HepG2 (cell line): Measurements from ENCODE around the gene FKTN. TPM values are rescaled to one million over a fixed set of nuclear protein-coding genes. Genes with fewer than 3 reads are reported as not detected.
A peak's percentile ranks its signal among the peaks of the same experiment; 100 is the strongest.

Experiments used
- CENPT ChIP-seq: sonication (generic); formaldehyde crosslinking; IDR thresholded peaks from 2 replicates; pipeline ENCODE4 v1.8.0; 2022; ENCODE audit warnings: low read depth, mild to moderate bottlenecking, moderate library complexity, missing genetic modification reagents
- FLYWCH1 ChIP-seq: sonication (generic); formaldehyde crosslinking; IDR thresholded peaks from 2 replicates; pipeline ENCODE4 v1.8.1; 2023; ENCODE audit warnings: mild to moderate bottlenecking, missing genetic modification reagents
- FOXP1 ChIP-seq, 2 experiments: fragments of 450-650 bp in 1 of 2; IDR thresholded peaks; 2 replicates each; pipeline ENCODE4 v1.6.1; 2017 to 2018; ENCODE audit warnings: antibody characterized with exemption in 1 of 2
- IKZF5 ChIP-seq: IDR thresholded peaks from 2 replicates; pipeline ENCODE4 v1.6.1; 2018; ENCODE audit warnings: missing genetic modification reagents, mild to moderate bottlenecking, missing compliant biosample characterization
- JARID2 ChIP-seq: sonication (generic); formaldehyde crosslinking; IDR thresholded peaks from 2 replicates; pipeline ENCODE4 v1.8.1; 2023; ENCODE audit warnings: missing genetic modification reagents, inconsistent platforms; ENCODE audit not compliant: insufficient replicate concordance
- KDM5B ChIP-seq: sonication (generic); formaldehyde crosslinking; IDR thresholded peaks from 2 replicates; pipeline ENCODE4 v1.4.0; 2020; ENCODE audit warnings: missing genetic modification reagents, mild to moderate bottlenecking, borderline replicate concordance
- MAX ChIP-seq: IDR thresholded peaks from 2 replicates; pipeline ENCODE4 v1.6.1; 2012; ENCODE audit warnings: inconsistent platforms
- MIER3 ChIP-seq: IDR thresholded peaks from 2 replicates; pipeline ENCODE4 v1.6.1; 2016; ENCODE audit warnings: missing compliant biosample characterization, borderline replicate concordance
- MYC ChIP-seq: sonication (generic); formaldehyde crosslinking; IDR thresholded peaks from 2 replicates; pipeline ENCODE4 v1.9.0; 2021; ENCODE audit warnings: missing genetic modification reagents, borderline replicate concordance
- NONO ChIP-seq, 2 experiments: fragments of 450-650 bp in 1 of 2; sonication (generic) in 1 of 2; formaldehyde crosslinking in 1 of 2; IDR thresholded peaks in 1 of 2; conservative IDR thresholded peaks in 1 of 2; 2 replicates each; pipeline versions ENCODE4 v1.6.1 to v1.8.0; 2017 to 2022; ENCODE audit warnings: mild to moderate bottlenecking in 1 of 2, missing genetic modification reagents in 1 of 2, moderate library complexity in 1 of 2
- SATB2 ChIP-seq: sonication (generic); formaldehyde crosslinking; IDR thresholded peaks from 2 replicates; pipeline ENCODE4 v1.5.0; 2020; ENCODE audit warnings: missing genetic modification reagents
- SMAD3 ChIP-seq: sonication (generic); formaldehyde crosslinking; IDR thresholded peaks from 2 replicates; pipeline ENCODE4 v1.4.0; 2020; ENCODE audit warnings: missing genetic modification reagents
- ZFP91 ChIP-seq: sonication (generic); formaldehyde crosslinking; IDR thresholded peaks from 2 replicates; pipeline ENCODE4 v1.9.0; 2022; ENCODE audit warnings: missing genetic modification reagents, mild to moderate bottlenecking, borderline replicate concordance
- ZFX ChIP-seq: sonication (generic); formaldehyde crosslinking; IDR thresholded peaks from 2 replicates; pipeline ENCODE4 v1.4.0; 2020; ENCODE audit warnings: mild to moderate bottlenecking, low read depth, missing genetic modification reagents, moderate library complexity
- ZMYM2 ChIP-seq: sonication (generic); formaldehyde crosslinking; IDR thresholded peaks from 2 replicates; pipeline ENCODE4 v1.8.0; 2022; ENCODE audit warnings: mild to moderate bottlenecking, missing genetic modification reagents
- ZNF503 ChIP-seq: sonication (generic); formaldehyde crosslinking; IDR thresholded peaks from 2 replicates; pipeline ENCODE4 v1.4.0; 2020; ENCODE audit warnings: missing genetic modification reagents
- ZNF687 ChIP-seq: sonication (generic); formaldehyde crosslinking; IDR thresholded peaks from 2 replicates; pipeline ENCODE4 v1.5.1; 2020; ENCODE audit warnings: mild to moderate bottlenecking, missing genetic modification reagents, moderate library complexity
- ZNF83 ChIP-seq: sonication (generic); formaldehyde crosslinking; IDR thresholded peaks from 2 replicates; pipeline ENCODE4 v1.4.0; 2020; ENCODE audit warnings: missing genetic modification reagents, mild to moderate bottlenecking, borderline replicate concordance
- ZSCAN12 ChIP-seq: sonication (generic); formaldehyde crosslinking; IDR thresholded peaks from 2 replicates; pipeline ENCODE4 v1.9.0; 2021; ENCODE audit warnings: mild to moderate bottlenecking, missing genetic modification reagents
- polyA plus RNA-seq, 8 experiments: library from polyadenylated mRNA; depleted of rRNA in 3 of 8; stranded (reverse) in 7 of 8; unstranded in 1 of 8; fragments of >200 nt; fragmentation: Illumina TruSeq in 4 of 8; extraction: Trizol in 4 of 8; gene quantifications; 2 replicates each; pipeline versions ENCODE4 v1.2.1 to v1.2.3, GENCODE V29; 2011 to 2016; ENCODE audit warnings: low read depth in 4 of 8, missing spikeins in 1 of 8, mixed read lengths in 1 of 8; ENCODE audit not compliant: insufficient read depth in 1 of 8
- total RNA-seq, 5 experiments: library from RNA; depleted of rRNA; stranded (reverse); fragments of >200 nt; fragmentation: Illumina TruSeq; extraction: Trizol; gene quantifications; 2 replicates each; pipeline ENCODE4 v1.2.3, GENCODE V29; 2016; ENCODE audit warnings: low read depth in 1 of 5

Gene FKTN
- total and polyA plus RNA-seq, 2 of the 13 experiments (the other 11 are each of a cell fraction or from before 2014, with no cell fraction given): 7.9 to 13.5 TPM

- TF ChIP-seq ZFP91 (CRISPR knock-in tag): peak; percentile 63; the same call in 1 of the 2 replicates
- TF ChIP-seq IKZF5 (CRISPR knock-in tag): peak; percentile 30; the same call in 1 of the 2 replicates
- no peak for TF ChIP-seq NONO (IDR thresholded peaks at IDR 0.05)
- no peak for TF ChIP-seq NONO (CRISPR knock-in tag; conservative IDR thresholded peaks at IDR 0.05)
- no peak for TF ChIP-seq ZSCAN12 (CRISPR knock-in tag)
- peak; percentile 33; the same call in 1 of the 2 replicates for TF ChIP-seq CENPT (CRISPR knock-in tag)
- no peak for TF ChIP-seq SMAD3 (CRISPR knock-in tag)
- peak; percentile 86 for TF ChIP-seq MAX
- TF ChIP-seq MYC (CRISPR knock-in tag): peak; percentile 35; the same call in 1 of the 2 replicates
- TF ChIP-seq KDM5B (CRISPR knock-in tag): peak; percentile 86
- no peak for TF ChIP-seq MIER3 (CRISPR knock-in tag)
- TF ChIP-seq FLYWCH1 (CRISPR knock-in tag): 0 out of 2 replicates have a peak, but pooled peaks have one; percentile 68
- peak; percentile 86 for TF ChIP-seq ZNF687 (CRISPR knock-in tag)
- TF ChIP-seq ZFX (CRISPR knock-in tag): peak; percentile 32; the same call in 1 of the 2 replicates
- TF ChIP-seq JARID2 (CRISPR knock-in tag): no peak
- TF ChIP-seq ZNF503 (CRISPR knock-in tag): no peak
- TF ChIP-seq FOXP1 (IDR thresholded peaks at IDR 0.05): no peak
- no peak for TF ChIP-seq FOXP1 (CRISPR knock-in tag; IDR thresholded peaks at IDR 0.05)
- peak; percentile 52; the same call in 1 of the 2 replicates for TF ChIP-seq SATB2 (CRISPR knock-in tag)
- TF ChIP-seq ZMYM2 (CRISPR knock-in tag): peak; percentile 39; the same call in 1 of the 2 replicates
- peak; percentile 51; the same call in 1 of the 2 replicates for TF ChIP-seq ZNF83 (CRISPR knock-in tag)
These were observed 98.4 kb downstream of the FKTN start (continued) for GRCh38 chr9:105656131-105656921.
